SK-N-SH (cell line): ENCODE results near the gene GRM7. TPM values are rescaled to one million over a fixed set of nuclear protein-coding genes. Genes with fewer than 3 reads are reported as not detected.

Source experiments
- CTCF ChIA-PET: fragments of 300-600, 350-600 bp; formaldehyde crosslinking; extraction: SDS; loops from one replicate; lab custom pipeline; 2021; lab: Yijun Ruan, JAX
- POLR2A ChIA-PET: fragments of 350-600 bp; sonication (Branson Sonifier 250); formaldehyde crosslinking; extraction: SDS; loops from one replicate; lab custom pipeline; 2020; ENCODE audit warnings: antibody characterized with exemption, inconsistent platforms; lab: Yijun Ruan, JAX
- DNase-seq: peaks from one replicate; pipeline ENCODE4 v3.0.0; 2012
- H2AFZ ChIP-seq: fragments of 200-600 bp; sonication (generic); 2 replicates; pipeline ENCODE4 v1.8.1; 2016; ENCODE audit warnings: antibody characterized with exemption, mild to moderate bottlenecking, low read depth
- H3F3A ChIP-seq: fragments of 200-600 bp; sonication (generic); replicated peaks from 2 replicates; pipeline ENCODE3; 2016; ENCODE audit warnings: antibody characterized with exemption, mild to moderate bottlenecking; ENCODE audit not compliant: insufficient read depth
- H3K27ac ChIP-seq, 2 experiments: fragments of 200-500 bp in 1 of 2; fragments of 200-600 bp in 1 of 2; sonication (Bioruptor generic) in 1 of 2; sonication (generic), shearing (Covaris generic) in 1 of 2; 2 replicates each; pipeline versions ENCODE4 v1.5.1 to v1.6.1; 2014 to 2016; ENCODE audit warnings: low read depth in 2 of 2, inconsistent platforms in 1 of 2, low read length in 1 of 2, mild to moderate bottlenecking in 1 of 2, mixed read lengths in 1 of 2
- H3K27me3 ChIP-seq: fragments of 200-600 bp; sonication (generic), shearing (Covaris generic); 2 replicates; pipeline ENCODE4 v1.6.1; 2016; ENCODE audit warnings: mixed run types; ENCODE audit not compliant: insufficient read depth
- H3K36me3 ChIP-seq, 2 experiments: fragments of 200-500 bp in 1 of 2; fragments of 200-600 bp in 1 of 2; sonication (Bioruptor generic) in 1 of 2; sonication (generic) in 1 of 2; replicated peaks in 1 of 2; 2 replicates each; pipeline versions ENCODE3 to v1.5.1; 2014 to 2016; ENCODE audit warnings: low read length in 1 of 2, mild to moderate bottlenecking in 1 of 2; ENCODE audit not compliant: insufficient read depth in 2 of 2, control insufficient read depth in 1 of 2
- H3K4me1 ChIP-seq, 2 experiments: fragments of 200-500 bp in 1 of 2; fragments of 200-600 bp in 1 of 2; sonication (Bioruptor generic) in 1 of 2; sonication (generic), shearing (Covaris generic) in 1 of 2; 2 replicates each; pipeline versions ENCODE4 v1.5.1 to v1.6.1; 2014 to 2016; ENCODE audit warnings: low read depth in 1 of 2, low read length in 1 of 2, mixed run types in 1 of 2; ENCODE audit not compliant: insufficient read depth in 2 of 2, control insufficient read depth in 1 of 2
- H3K4me2 ChIP-seq: fragments of 200-600 bp; sonication (generic), shearing (Covaris generic); 2 replicates; pipeline ENCODE4 v1.6.1; 2017; ENCODE audit warnings: mixed run types
- H3K4me3 ChIP-seq, 2 experiments: fragments of 200-500 bp in 1 of 2; fragments of 200-600 bp in 1 of 2; sonication (Bioruptor generic) in 1 of 2; sonication (generic), shearing (Covaris generic) in 1 of 2; 2 replicates each; pipeline versions ENCODE4 v1.5.1 to v1.8.1; 2014 to 2016; ENCODE audit warnings: low read depth in 2 of 2, inconsistent platforms in 1 of 2, low read length in 1 of 2, mild to moderate bottlenecking in 1 of 2, mixed read lengths in 1 of 2, moderate library complexity in 1 of 2
- H3K79me2 ChIP-seq: fragments of 200-600 bp; sonication (generic); 2 replicates; pipeline ENCODE4 v1.8.1; 2017; ENCODE audit warnings: mild to moderate bottlenecking; ENCODE audit not compliant: insufficient read depth
- H3K9ac ChIP-seq: fragments of 200-600 bp; sonication (generic); 2 replicates; pipeline ENCODE4 v1.6.1; 2017; ENCODE audit warnings: mixed run types
- H3K9me2 ChIP-seq: fragments of 200-600 bp; sonication (generic); 2 replicates; pipeline ENCODE4 v1.6.1; 2017; ENCODE audit warnings: mixed run types
- H3K9me3 ChIP-seq: fragments of 200-600 bp; sonication (generic); 2 replicates; pipeline ENCODE4 v1.6.1; 2017; ENCODE audit warnings: mixed run types, mild to moderate bottlenecking, moderate library complexity
- H4K20me1 ChIP-seq: fragments of 200-600 bp; sonication (generic); 2 replicates; pipeline ENCODE4 v1.6.1; 2017; ENCODE audit warnings: mild to moderate bottlenecking, mixed run types; ENCODE audit not compliant: insufficient read depth
- CHD2 ChIP-seq: fragments of 150-350 bp; IDR thresholded peaks from 2 replicates; pipeline ENCODE4 v1.6.1; 2018; ENCODE audit warnings: low read length; ENCODE audit not compliant: partially characterized antibody
- CTCF ChIP-seq: fragments of 200-600 bp; sonication (generic); IDR thresholded peaks from 2 replicates; pipeline ENCODE4 v1.6.1; 2017; ENCODE audit warnings: antibody characterized with exemption, mild to moderate bottlenecking, moderate library complexity
- ELF1 ChIP-seq: IDR thresholded peaks from 2 replicates; pipeline ENCODE4 v1.4.0; 2012
- EP300 ChIP-seq, 2 experiments: IDR thresholded peaks; 2 replicates each; pipeline versions ENCODE4 v1.4.0 to v1.6.1; 2012; ENCODE audit warnings: borderline replicate concordance in 1 of 2, low read depth in 1 of 2, low read length in 1 of 2
- EZH2phosphoT487 ChIP-seq: fragments of 200-600 bp; sonication (generic); IDR thresholded peaks from 2 replicates; pipeline ENCODE4 v1.6.1; 2017; ENCODE audit warnings: low read depth, mixed run types, mild to moderate bottlenecking, antibody characterized with exemption, moderate library complexity, borderline replicate concordance
- GATA2 ChIP-seq: sonication (generic); formaldehyde crosslinking; IDR thresholded peaks from 2 replicates; pipeline ENCODE4 v1.5.0; 2020; ENCODE audit warnings: mild to moderate bottlenecking, missing genetic modification reagents
- MEF2A ChIP-seq: IDR thresholded peaks from 2 replicates; pipeline ENCODE4 v1.4.0; 2012; ENCODE audit warnings: low read depth, borderline replicate concordance
- POLR2AphosphoS5 ChIP-seq: IDR thresholded peaks from 2 replicates; pipeline ENCODE4 v1.6.1; 2012; ENCODE audit warnings: low read depth, low read length
- RAD21 ChIP-seq: IDR thresholded peaks from 2 replicates; pipeline ENCODE4 v1.6.1; 2012; ENCODE audit warnings: mild to moderate bottlenecking, low read length
- RCOR1 ChIP-seq: fragments of 150-350 bp; IDR thresholded peaks from 2 replicates; pipeline ENCODE4 v1.6.1; 2017; ENCODE audit warnings: antibody characterized with exemption, low read length
- REST ChIP-seq: IDR thresholded peaks from 2 replicates; pipeline ENCODE4 v1.6.1; 2012; ENCODE audit warnings: mild to moderate bottlenecking, low read depth, low read length, moderate library complexity
- RXRA ChIP-seq: IDR thresholded peaks from 2 replicates; pipeline ENCODE4 v1.4.0; 2012; ENCODE audit warnings: low read depth, mild to moderate bottlenecking, borderline replicate concordance
- TAF1 ChIP-seq: IDR thresholded peaks from 2 replicates; pipeline ENCODE4 v1.6.1; 2012; ENCODE audit warnings: low read depth, mild to moderate bottlenecking, low read length, moderate library complexity, borderline replicate concordance
- TCF12 ChIP-seq: IDR thresholded peaks from 2 replicates; pipeline ENCODE4 v1.4.0; 2012
- TEAD4 ChIP-seq: IDR thresholded peaks from 2 replicates; pipeline ENCODE4 v1.4.0; 2012; ENCODE audit warnings: mild to moderate bottlenecking, borderline replicate concordance; ENCODE audit not compliant: insufficient read depth
- YY1 ChIP-seq: IDR thresholded peaks from 2 replicates; pipeline ENCODE4 v1.4.0; 2012; ENCODE audit warnings: low read depth, mild to moderate bottlenecking
- ZBTB33 ChIP-seq: IDR thresholded peaks from 2 replicates; pipeline ENCODE4 v1.4.0; 2012; ENCODE audit warnings: low read depth, borderline replicate concordance
- WGBS: methylation state at CpG from one replicate; pipeline ENCODE4 v1.1.6; 2017; ENCODE audit warnings: low lambda C conversion rate; 5-methylcytosine and 5-hydroxymethylcytosine counted together
- polyA plus RNA-seq, 3 experiments: library from polyadenylated mRNA; depleted of rRNA; stranded (reverse); fragments of >200 nt; gene quantifications; 2 replicates each; pipeline ENCODE4 v1.2.3, GENCODE V29; 2012

The GRM7 gene
- polyA plus RNA-seq, 1 of the 3 experiments (the other 2 are of a cell fraction), result 0.03 TPM

- no peak overlapping the region for H3K9ac ChIP-seq
- H3K4me2 ChIP-seq, result no peak overlapping the region
- H3K79me2 ChIP-seq, result no peaks in the 10 kb centered on the region
- 11% methylated on average over 3 of the region's 3 CpGs for WGBS
- no peaks in the 10 kb centered on the region for H3K9me2 ChIP-seq
- H2AFZ ChIP-seq, result no peak overlapping the region
- ChIA-PET CTCF (no interaction called here), POLR2A (no interaction called here)
- no peak overlapping the region for H3K27ac ChIP-seq
- peak; percentile 15 for DNase-seq
- no peaks in the 10 kb centered on the region; the same call in 1 of the 2 replicates for H3K9me3 ChIP-seq
- H3K4me3 ChIP-seq, result no peak overlapping the region
- no peaks in the 10 kb centered on the region for H3K36me3 ChIP-seq
- no peaks in the 10 kb centered on the region for H3K27me3 ChIP-seq
- peaks cover 0 to 4% of the 10 kb centered on the region in 2 experiments; a peak in 2 of 4 replicates for H3K4me1 ChIP-seq
- TF ChIP-seq EP300 (IDR thresholded peaks at IDR 0.05; ENCODE audit: borderline replicate concordance in 1 of 2, low read depth in 1 of 2, low read length in 1 of 2), result peak in 1 of 2 experiments; percentile 79; a peak in 1 of 4 replicates
- TF ChIP-seq RCOR1, result peak; percentile 89
- TF ChIP-seq GATA2, result peak; percentile 78
- TF ChIP-seq CHD2, result peak; percentile 57
- no peak for TF ChIP-seq CTCF
- no peak for TF ChIP-seq ZBTB33
- TF ChIP-seq TCF12, result peak; percentile 53
- no peak for TF ChIP-seq YY1
- TF ChIP-seq, all 33 proteins: peak for 5
- Histone ChIP-seq H4K20me1 (no peaks in the 10 kb centered on the region), H3F3A (no peaks in the 10 kb centered on the region)
These were observed 462.2 kb downstream of the GRM7 start for GRCh38 chr3:7322957-7323669.

- Histone ChIP-seq H3K27me3 (no peaks in the 10 kb centered on the region), H3K4me3 (no peak overlapping the region), H3K36me3 (no peaks in the 10 kb centered on the region), H3K4me2 (no peak overlapping the region), H3K9ac (no peak overlapping the region), H3K27ac (no peak overlapping the region), H3F3A (no peaks in the 10 kb centered on the region), H3K4me1 (no peaks in the 10 kb centered on the region; a peak in 1 of 4 replicates), H4K20me1 (no peaks in the 10 kb centered on the region), H3K9me2 (no peaks in the 10 kb centered on the region), H3K9me3 (no peaks in the 10 kb centered on the region; the same call in 1 of the 2 replicates), H3K79me2 (no peaks in the 10 kb centered on the region), H2AFZ (no peak overlapping the region)
- CTCF ChIA-PET, result interaction anchor here (0.6 kb wide), 1 partner anchor 465 kb away, joined by 3 read pairs; no protein-coding TSS in a partner anchor
- no peak for DNase-seq
- WGBS, result 4% methylated on average over 1 of the region's 1 CpG
- POLR2A ChIA-PET, result no interaction called here
- TF ChIP-seq REST (no peak), POLR2AphosphoS5 (no peak), EZH2phosphoT487 (no peak), GATA2 (no peak), CTCF (no peak), ELF1 (no peak), MEF2A (no peak), TCF12 (no peak), RXRA (no peak), RAD21 (no peak), TAF1 (no peak), TEAD4 (no peak)
These were observed 467.4 kb downstream of the GRM7 start for GRCh38 chr3:7328339-7328738.
